H1 (cell line): ENCODE measurements around the gene GATB. TPM values are rescaled to one million over a fixed set of nuclear protein-coding genes. Genes with fewer than 3 reads are reported as not detected.

ENCODE experiments used
- CTCF ChIA-PET: fragments of 300-600 bp; sonication (Branson Sonifier 250); formaldehyde crosslinking; loops from one replicate; lab custom pipeline; 2021; ENCODE audit not compliant: partially characterized antibody; lab: Charles Lee
- POLR2A ChIA-PET: fragments of 300-600 bp; sonication (Branson Sonifier 250); formaldehyde crosslinking; loops from one replicate; lab custom pipeline; 2021; ENCODE audit warnings: inconsistent platforms; ENCODE audit not compliant: partially characterized antibody; lab: Charles Lee
- DNase-seq, 2 experiments: peaks; one replicate each; pipeline versions ENCODE4 v3.0.0 to v3.0.0-alpha.2; 2010 to 2022; ENCODE audit warnings: low spot score in 2 of 2, low read depth in 1 of 2, mixed read lengths in 1 of 2
- FAIRE-seq: peaks from 2 replicates; lab custom pipeline; 2011; peaks lifted over from hg19 to GRCh38; lab: Jason Lieb, UNC
- H2AFZ ChIP-seq: 2 replicates; pipeline ENCODE4 v1.8.1; 2012; ENCODE audit warnings: low read length, inconsistent platforms
- H2AK5ac ChIP-seq: 2 replicates; pipeline ENCODE4 v1.6.1; 2013; ENCODE audit warnings: low read depth, low read length
- H2BK120ac ChIP-seq: replicated peaks from 2 replicates; pipeline ENCODE3; 2013; ENCODE audit warnings: low read depth, low read length, inconsistent platforms
- H2BK12ac ChIP-seq: 2 replicates; pipeline ENCODE4 v1.6.1; 2013; ENCODE audit warnings: low read depth, low read length
- H2BK15ac ChIP-seq: 2 replicates; pipeline ENCODE4 v1.6.1; 2013; ENCODE audit warnings: low read length
- H2BK20ac ChIP-seq: 2 replicates; pipeline ENCODE4 v1.6.1; 2013; ENCODE audit warnings: low read length
- H2BK5ac ChIP-seq: 2 replicates; pipeline ENCODE4 v1.6.1; 2013; ENCODE audit warnings: low read depth, low read length
- H3K14ac ChIP-seq: 2 replicates; pipeline ENCODE4 v1.6.1; 2013; ENCODE audit warnings: inconsistent platforms; ENCODE audit not compliant: insufficient read length
- H3K18ac ChIP-seq: 2 replicates; pipeline ENCODE4 v1.6.1; 2013; ENCODE audit warnings: low read length; ENCODE audit errors: extremely low read depth
- H3K23ac ChIP-seq: 2 replicates; pipeline ENCODE4 v1.6.1; 2013; ENCODE audit warnings: inconsistent platforms; ENCODE audit not compliant: insufficient read length
- H3K23me2 ChIP-seq: 2 replicates; pipeline ENCODE4 v1.6.1; 2013; ENCODE audit warnings: low read depth, low read length
- H3K27ac ChIP-seq: 2 replicates; pipeline ENCODE4 v1.6.1; 2011; ENCODE audit warnings: low read depth, low read length, inconsistent platforms
- H3K27me3 ChIP-seq, 4 experiments: replicated peaks in 1 of 4; 1 replicate in 1 of 4; 2 replicates in 3 of 4; pipeline versions ENCODE4 v1.6.1 to v1.8.1; 2011 to 2013; ENCODE audit warnings: low read length in 3 of 4, mild to moderate bottlenecking in 3 of 4, inconsistent platforms in 2 of 4, mixed read lengths in 2 of 4, moderate library complexity in 1 of 4; ENCODE audit not compliant: control insufficient read depth in 3 of 4, insufficient read depth in 3 of 4; ENCODE audit errors: extremely low read depth in 1 of 4
- H3K36me3 ChIP-seq, 4 experiments: 2 replicates each; pipeline versions ENCODE4 v1.6.1 to v1.8.1; 2011 to 2013; ENCODE audit warnings: mild to moderate bottlenecking in 4 of 4, low read length in 3 of 4, moderate library complexity in 2 of 4, control low read depth in 1 of 4, inconsistent platforms in 1 of 4; ENCODE audit not compliant: insufficient read depth in 4 of 4, control insufficient read depth in 2 of 4
- H3K4ac ChIP-seq: replicated peaks from 2 replicates; pipeline ENCODE3; 2013; ENCODE audit warnings: low read length, low read depth, mixed read lengths, inconsistent platforms; ENCODE audit not compliant: insufficient read length
- H3K4me1 ChIP-seq, 4 experiments: replicated peaks in 1 of 4; 1 replicate in 1 of 4; 2 replicates in 3 of 4; pipeline versions ENCODE4 v1.6.1 to v1.8.1; 2011 to 2013; ENCODE audit warnings: low read length in 3 of 4, inconsistent platforms in 2 of 4, mixed read lengths in 1 of 4; ENCODE audit not compliant: insufficient read depth in 4 of 4, control insufficient read depth in 3 of 4
- H3K4me2 ChIP-seq, 2 experiments: 2 replicates each; pipeline versions ENCODE4 v1.6.1 to v1.8.1; 2011 to 2013; ENCODE audit warnings: low read depth in 2 of 2, low read length in 2 of 2, control low read depth in 1 of 2, inconsistent platforms in 1 of 2, mild to moderate bottlenecking in 1 of 2; ENCODE audit not compliant: insufficient read depth in 1 of 2
- H3K4me3 ChIP-seq, 4 experiments: fragments of 200-600, 300-600 bp in 1 of 4; sonication (generic), shearing (Covaris generic), sonication (Bioruptor Twin) in 1 of 4; 2 replicates each; pipeline versions ENCODE4 v1.5.1 to v1.8.1; 2011 to 2016; ENCODE audit warnings: low read length in 4 of 4, low read depth in 3 of 4, control low read depth in 2 of 4, inconsistent platforms in 2 of 4, mild to moderate bottlenecking in 2 of 4, mixed read lengths in 1 of 4, moderate library complexity in 1 of 4; ENCODE audit not compliant: insufficient read depth in 2 of 4; ENCODE audit errors: extremely low read depth in 1 of 4
- H3K56ac ChIP-seq: replicated peaks from 2 replicates; pipeline ENCODE3; 2013; ENCODE audit warnings: low read depth, mild to moderate bottlenecking, mixed read lengths, low read length, inconsistent platforms; ENCODE audit not compliant: insufficient read length
- H3K79me1 ChIP-seq: 2 replicates; pipeline ENCODE4 v1.6.1; 2013; ENCODE audit warnings: low read depth, low read length, control low read depth
- H3K79me2 ChIP-seq, 2 experiments: 2 replicates each; pipeline versions ENCODE4 v1.6.1 to v1.8.1; 2012 to 2013; ENCODE audit warnings: low read length in 2 of 2, mild to moderate bottlenecking in 2 of 2, inconsistent platforms in 1 of 2; ENCODE audit not compliant: insufficient read depth in 2 of 2, control insufficient read depth in 1 of 2
- H3K9ac ChIP-seq, 4 experiments: replicated peaks in 1 of 4; 1 replicate in 1 of 4; 2 replicates in 3 of 4; pipeline versions ENCODE4 v1.6.1 to v1.8.1; 2011 to 2013; ENCODE audit warnings: low read depth in 3 of 4, low read length in 3 of 4, control low read depth in 2 of 4, mild to moderate bottlenecking in 2 of 4, moderate library complexity in 2 of 4, inconsistent platforms in 1 of 4; ENCODE audit errors: extremely low read depth in 1 of 4
- H3K9me3 ChIP-seq, 2 experiments: 2 replicates each; pipeline versions ENCODE4 v1.6.1 to v1.8.1; 2012 to 2013; ENCODE audit warnings: mild to moderate bottlenecking in 2 of 2, moderate library complexity in 2 of 2, control low read depth in 1 of 2, inconsistent platforms in 1 of 2, low read depth in 1 of 2, low read length in 1 of 2, mixed read lengths in 1 of 2; ENCODE audit not compliant: insufficient read depth in 2 of 2
- H4K20me1 ChIP-seq, 2 experiments: replicated peaks in 1 of 2; 2 replicates each; pipeline versions ENCODE3 to v1.8.1; 2011 to 2013; ENCODE audit warnings: inconsistent platforms in 2 of 2, low read length in 2 of 2, mild to moderate bottlenecking in 1 of 2; ENCODE audit not compliant: insufficient read depth in 2 of 2, control insufficient read depth in 1 of 2
- H4K5ac ChIP-seq: 2 replicates; pipeline ENCODE4 v1.6.1; 2013; ENCODE audit warnings: low read length, low read depth, mixed read lengths, inconsistent platforms; ENCODE audit not compliant: insufficient read length
- H4K8ac ChIP-seq: 2 replicates; pipeline ENCODE4 v1.8.0; 2013; ENCODE audit warnings: mild to moderate bottlenecking, moderate library complexity, low read length, inconsistent platforms; ENCODE audit not compliant: insufficient read depth; ENCODE audit errors: extremely low read depth
- H4K91ac ChIP-seq: replicated peaks from 2 replicates; pipeline ENCODE3; 2013; ENCODE audit warnings: low read length, mixed read lengths, inconsistent platforms; ENCODE audit not compliant: insufficient read length
- ATF3 ChIP-seq: IDR thresholded peaks from 2 replicates; pipeline ENCODE4 v1.6.1; 2011; ENCODE audit warnings: low read depth, mild to moderate bottlenecking, low read length; ENCODE audit not compliant: insufficient read depth
- CREB1 ChIP-seq: IDR thresholded peaks from 2 replicates; pipeline ENCODE4 v1.6.1; 2012; ENCODE audit warnings: inconsistent platforms
- FOSL1 ChIP-seq: IDR thresholded peaks from 2 replicates; pipeline ENCODE4 v1.6.1; 2011; ENCODE audit warnings: mild to moderate bottlenecking, low read depth, low read length, moderate library complexity; ENCODE audit not compliant: insufficient read depth
- HDAC6 ChIP-seq: IDR thresholded peaks from one replicate; pipeline ENCODE4 v1.7.1; 2012; ENCODE audit warnings: low read depth, mild to moderate bottlenecking, inconsistent platforms, low read length, moderate library complexity
- MAFK ChIP-seq: IDR thresholded peaks from 2 replicates; pipeline ENCODE4 v1.6.1; 2012; ENCODE audit warnings: low read depth, mild to moderate bottlenecking, improper control_type of control experiment, low read length
- RFX5 ChIP-seq: IDR thresholded peaks from 2 replicates; pipeline ENCODE4 v1.6.1; 2011; ENCODE audit warnings: low read depth, low read length, improper control_type of control experiment, borderline replicate concordance
- RXRA ChIP-seq: IDR thresholded peaks from 2 replicates; pipeline ENCODE4 v1.6.1; 2011; ENCODE audit warnings: low read depth, mild to moderate bottlenecking, low read length, moderate library complexity; ENCODE audit not compliant: insufficient read depth
- SUZ12 ChIP-seq: fragments of 200-600 bp; sonication (generic); IDR thresholded peaks from 2 replicates; pipeline ENCODE4 v1.6.1; 2012; ENCODE audit warnings: mild to moderate bottlenecking, inconsistent platforms, low read length, moderate library complexity, mixed read lengths
- TAF7 ChIP-seq: optimal IDR thresholded peaks from 2 replicates; pipeline ENCODE3; 2011; ENCODE audit warnings: low read depth, mild to moderate bottlenecking, inconsistent platforms, low read length, moderate library complexity, borderline replicate concordance
- polyA plus RNA-seq, 7 experiments: library from polyadenylated mRNA; depleted of rRNA in 3 of 7; stranded (reverse) in 5 of 7; unstranded in 2 of 7; fragments of >200 nt in 5 of 7; fragments of 200-250 nt in 2 of 7; gene quantifications; 1 replicate in 5 of 7; 2 replicates in 1 of 7; 4 replicates in 1 of 7; pipeline versions ENCODE4 v1.2.1 to v1.2.3, GENCODE V29; 2011 to 2013; ENCODE audit warnings: missing spikeins in 2 of 7, mixed read lengths in 2 of 7
- total RNA-seq: library from RNA; stranded (reverse); fragmentation: NEBNext Ultra II Directional; extraction: Animal tissue kit (Norgen Biotek cat#: 25700); gene quantifications from 2 replicates; pipeline ENCODE4 v1.2.1, GENCODE V29; 2021

GATB gene
- total and polyA plus RNA-seq, 2 of the 8 experiments (the other 6 are each of a cell fraction or from before 2014, with no cell fraction given): 15.3 to 18.0 TPM

GRCh38 chr4:151797853-151798252 is 37.0 kb upstream of the GATB start:
- Histone ChIP-seq H3K23me2 (no peaks in the 10 kb centered on the region), H3K23ac (no peak overlapping the region), H2AK5ac (no peak overlapping the region), H3K14ac (no peak overlapping the region), H3K79me1 (no peaks in the 10 kb centered on the region), H3K79me2 (no peaks in the 10 kb centered on the region), H3K4me1 (peaks cover 0 to 3% (median 2%) of the 10 kb centered on the region in 4 experiments; a peak in 2 of 7 replicates), H2BK12ac (no peak overlapping the region), H3K4me3 (no peak overlapping the region), H2BK5ac (no peak overlapping the region), H4K91ac (no peak overlapping the region), H3K4ac (no peak overlapping the region), H3K27ac (no peak overlapping the region), H4K20me1 (no peaks in the 10 kb centered on the region), H2BK15ac (no peak overlapping the region), H3K36me3 (no peaks in the 10 kb centered on the region), H2BK20ac (no peak overlapping the region), H3K4me2 (no peak overlapping the region), H4K5ac (no peak overlapping the region), H3K9me3 (no peaks in the 10 kb centered on the region), H4K8ac (no peak overlapping the region), H3K27me3 (no peaks in the 10 kb centered on the region; a peak in 2 of 7 replicates), H2BK120ac (no peak overlapping the region), H3K18ac (no peak overlapping the region), H3K56ac (no peak overlapping the region), H2AFZ (no peak overlapping the region), H3K9ac (no peak overlapping the region)
- ChIA-PET POLR2A (no interaction called here), CTCF (no interaction called here)
- FAIRE-seq: peak; percentile 7
- no peak for DNase-seq
- no peak for TF ChIP-seq SUZ12
- no peak for TF ChIP-seq RFX5
- TF ChIP-seq TAF7: no peak
- TF ChIP-seq RXRA: no peak
- TF ChIP-seq CREB1: no peak
- no peak for TF ChIP-seq FOSL1
- no peak for TF ChIP-seq ATF3
- no peak for TF ChIP-seq MAFK
- TF ChIP-seq HDAC6: no peak
